Muscle of leg (tissue), 11 donors: Measurements from ENCODE around the gene GRB7. TPM values are rescaled to one million over a fixed set of nuclear protein-coding genes. Genes with fewer than 3 reads are reported as not detected.

Experiments used
- DNase-seq: peaks from one replicate; pipeline ENCODE4 v3.0.0; 2013
- H3K27ac ChIP-seq: one replicate; pipeline ENCODE4 v1.5.1; 2013; ENCODE audit warnings: mild to moderate bottlenecking, low read length, control low read depth
- H3K27me3 ChIP-seq: one replicate; pipeline ENCODE4 v1.6.1; 2013; ENCODE audit warnings: low read length; ENCODE audit not compliant: control insufficient read depth, insufficient read depth
- H3K36me3 ChIP-seq: one replicate; pipeline ENCODE4 v1.6.1; 2013; ENCODE audit warnings: low read length; ENCODE audit not compliant: control insufficient read depth, insufficient read depth
- H3K4me1 ChIP-seq: one replicate; pipeline ENCODE4 v1.6.1; 2013; ENCODE audit warnings: low read length; ENCODE audit not compliant: control insufficient read depth, insufficient read depth
- H3K4me3 ChIP-seq: one replicate; pipeline ENCODE4 v1.5.1; 2013; ENCODE audit warnings: low read length, control low read depth
- H3K9me3 ChIP-seq: replicated peaks from 2 replicates; pipeline ENCODE4 v1.6.1; 2013; ENCODE audit warnings: low read depth, low read length; ENCODE audit not compliant: control insufficient read depth
- WGBS: methylation state at CpG from one replicate; pipeline ENCODE4 v1.1.5; 2013; ENCODE audit warnings: missing lambda C conversion rate; ENCODE audit not compliant: insufficient coverage; 5-methylcytosine and 5-hydroxymethylcytosine counted together
- polyA plus RNA-seq, 8 donors: library from polyadenylated mRNA; unstranded; fragments of 120-200 nt; gene quantifications; one replicate each; pipeline versions ENCODE4 v1.2.1 to v1.2.3, GENCODE V29; 2013; ENCODE audit warnings: inconsistent platforms in 1 of 8, low replicate concordance in 1 of 8; ENCODE audit not compliant: insufficient read length in 8 of 8, insufficient read depth in 1 of 8
- total RNA-seq: library from RNA; stranded (reverse); fragments of 120-200 nt; gene quantifications from one replicate; pipeline ENCODE4 v1.2.4, GENCODE V29; 2013

Gene GRB7
- total and polyA plus RNA-seq, 9 donors, result 0.15 to 3.0 (median 0.56) TPM

DNA sequence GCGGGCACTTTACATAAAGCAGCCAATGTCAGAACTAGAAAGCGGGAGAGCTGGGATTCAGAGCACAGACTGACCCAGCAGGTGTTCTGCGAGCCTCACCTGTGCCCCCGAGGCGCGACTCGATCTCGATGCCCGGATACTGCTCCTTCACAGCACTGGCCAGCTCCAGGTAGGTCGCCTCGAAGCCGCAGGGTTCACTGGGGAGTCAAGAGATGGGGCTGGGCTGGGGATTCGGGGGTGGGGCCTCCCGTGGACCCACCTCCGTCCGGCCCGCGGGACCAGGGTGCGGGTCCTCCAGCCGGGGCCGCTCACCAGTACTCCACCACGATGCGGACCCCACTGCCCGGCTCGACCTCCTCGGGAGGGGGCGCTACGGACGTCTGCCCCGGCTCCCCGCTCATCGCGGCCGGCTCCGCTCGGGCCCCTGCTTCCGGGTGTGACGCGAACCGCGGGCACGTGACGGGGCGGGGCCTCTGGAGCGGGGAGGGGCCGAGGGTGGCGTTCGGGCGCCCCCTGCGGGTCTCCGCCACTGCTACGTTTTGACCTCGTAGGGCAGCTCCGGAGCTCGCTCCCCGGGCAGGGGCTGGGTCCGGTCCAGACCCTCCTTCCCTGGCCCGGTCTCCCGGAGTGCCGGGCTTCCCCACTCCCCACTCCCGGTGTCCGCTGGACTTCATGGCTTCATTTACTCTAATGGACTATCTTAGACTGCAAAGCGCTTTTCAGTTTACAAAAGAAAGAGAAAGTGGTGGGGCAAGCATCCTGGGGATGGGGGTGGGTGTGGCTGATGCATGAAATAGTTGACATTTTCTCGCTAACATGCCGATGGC is 7.4 kb upstream of the GRB7 start, which contains the start of gene MIEN1:
Gene MIEN1, minus strand, starts transcription at position 438 of the 827 bp plus-strand sequence. Its CDS starts 37 bp downstream, at position 401.
- H3K4me1 ChIP-seq, result peaks cover 11% of the 10 kb centered on the region
- peak within 1 kb of the TSS; percentile 59 for H3K27ac ChIP-seq
- DNase-seq, result peak; percentile 90
- H3K9me3 ChIP-seq, result no peaks in the 10 kb centered on the region
- peak within 1 kb of the TSS; percentile 84 for H3K4me3 ChIP-seq
- H3K27me3 ChIP-seq, result peaks cover 3% of the 10 kb centered on the region
- 1% methylated on average over 54 of the region's 65 CpGs for WGBS
- H3K36me3 ChIP-seq, result peaks cover 35% of the 10 kb centered on the region

DNA sequence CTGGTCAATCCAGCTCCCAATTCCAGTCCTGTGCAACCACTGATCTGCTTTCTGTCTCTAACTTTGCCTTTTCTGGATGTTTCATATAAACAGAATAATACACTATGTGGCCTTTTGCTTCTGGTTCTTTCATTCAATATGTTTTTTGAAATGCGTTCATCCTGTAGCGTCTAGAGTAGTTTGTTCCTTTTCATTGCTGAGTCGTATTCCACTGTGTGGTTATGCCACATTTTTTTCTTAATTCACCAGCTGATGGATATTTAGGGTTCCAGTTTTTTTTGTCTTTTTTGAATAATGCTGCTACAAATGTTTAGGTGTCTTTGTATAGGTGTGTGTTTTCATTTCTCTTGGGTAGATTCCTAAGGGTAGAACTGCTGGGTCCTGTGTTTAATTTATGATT is 5.2 kb upstream of the GRB7 start:
- H3K36me3 ChIP-seq, result peaks cover 15% of the 10 kb centered on the region
- H3K4me3 ChIP-seq, result no peak overlapping the region
- no peak for DNase-seq
- H3K4me1 ChIP-seq, result peaks cover 13% of the 10 kb centered on the region
- H3K27me3 ChIP-seq, result peaks cover 26% of the 10 kb centered on the region
- H3K9me3 ChIP-seq, result no peaks in the 10 kb centered on the region
- WGBS, result 80% methylated on average over 1 of the region's 3 CpGs
- H3K27ac ChIP-seq, result no peak overlapping the region

DNA sequence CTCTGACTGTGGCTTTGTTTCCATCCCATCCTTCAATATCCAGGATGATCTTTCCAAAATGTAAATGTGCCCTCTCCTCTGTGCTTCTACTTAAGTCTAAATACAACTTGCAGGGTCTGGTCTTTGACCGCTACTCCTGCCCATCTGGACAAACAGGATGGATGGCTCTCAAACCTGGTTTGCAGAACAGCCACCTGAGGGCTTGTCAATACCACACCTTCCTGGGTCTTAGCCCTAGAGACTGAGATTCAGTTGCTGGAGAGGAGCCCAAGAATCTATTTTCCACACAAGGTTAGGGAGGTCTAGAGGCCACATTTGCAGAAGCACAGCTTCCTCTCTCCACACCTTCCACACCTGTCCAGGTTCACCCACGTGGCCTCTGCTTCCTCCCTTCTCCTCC is 1.9 kb upstream of the GRB7 start:
- DNase-seq, result no peak
- 69% methylated on average over 2 of the region's 2 CpGs for WGBS
- H3K27ac ChIP-seq, result no peak overlapping the region
- no peak overlapping the region for H3K4me3 ChIP-seq
- H3K27me3 ChIP-seq, result peaks cover 58% of the 10 kb centered on the region
- H3K9me3 ChIP-seq, result no peaks in the 10 kb centered on the region
- no peaks in the 10 kb centered on the region for H3K36me3 ChIP-seq
- peaks cover 30% of the 10 kb centered on the region for H3K4me1 ChIP-seq

DNA sequence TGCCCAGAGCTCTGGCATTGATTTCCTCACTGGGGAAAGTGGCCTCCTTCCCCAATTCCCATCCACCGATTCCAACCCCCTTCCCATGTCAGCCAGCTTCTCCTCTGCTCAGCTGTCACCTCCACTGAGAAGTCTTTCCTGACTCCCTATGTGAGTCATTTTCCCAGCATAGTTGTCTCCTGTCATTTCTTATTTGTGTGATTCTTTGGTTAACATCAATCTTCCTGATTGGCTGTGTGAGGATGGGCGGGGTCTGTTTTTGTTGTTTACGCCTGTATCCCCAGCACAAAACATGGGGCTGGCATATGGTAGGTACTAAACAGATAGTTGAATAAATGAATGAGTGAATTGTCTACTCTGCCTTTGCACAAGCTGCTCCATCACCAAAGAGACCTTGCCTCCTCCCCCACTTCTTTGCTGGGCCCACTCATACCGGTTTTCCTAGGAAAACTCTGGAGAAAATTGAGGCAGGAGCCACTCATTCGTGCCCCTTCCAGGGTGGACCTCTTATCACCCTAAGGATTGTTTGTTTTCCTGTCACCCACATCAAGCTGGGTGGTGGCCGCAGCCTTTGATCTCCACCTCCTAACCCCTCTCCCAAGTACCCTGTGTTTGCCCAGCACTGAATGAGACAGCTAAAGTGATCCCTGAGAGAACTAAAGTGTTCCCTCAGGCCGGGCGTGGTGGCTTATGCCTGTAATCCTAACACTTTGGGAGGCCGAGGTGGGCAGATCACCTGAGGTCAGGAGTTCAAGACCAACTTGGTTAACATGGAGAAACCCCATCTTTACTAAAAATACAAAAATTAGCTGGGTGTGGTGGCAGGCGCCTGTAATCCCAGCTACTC is 1.2 kb upstream of the GRB7 start:
- H3K27me3 ChIP-seq, result peaks cover 65% of the 10 kb centered on the region
- DNase-seq, result no peak

DNA sequence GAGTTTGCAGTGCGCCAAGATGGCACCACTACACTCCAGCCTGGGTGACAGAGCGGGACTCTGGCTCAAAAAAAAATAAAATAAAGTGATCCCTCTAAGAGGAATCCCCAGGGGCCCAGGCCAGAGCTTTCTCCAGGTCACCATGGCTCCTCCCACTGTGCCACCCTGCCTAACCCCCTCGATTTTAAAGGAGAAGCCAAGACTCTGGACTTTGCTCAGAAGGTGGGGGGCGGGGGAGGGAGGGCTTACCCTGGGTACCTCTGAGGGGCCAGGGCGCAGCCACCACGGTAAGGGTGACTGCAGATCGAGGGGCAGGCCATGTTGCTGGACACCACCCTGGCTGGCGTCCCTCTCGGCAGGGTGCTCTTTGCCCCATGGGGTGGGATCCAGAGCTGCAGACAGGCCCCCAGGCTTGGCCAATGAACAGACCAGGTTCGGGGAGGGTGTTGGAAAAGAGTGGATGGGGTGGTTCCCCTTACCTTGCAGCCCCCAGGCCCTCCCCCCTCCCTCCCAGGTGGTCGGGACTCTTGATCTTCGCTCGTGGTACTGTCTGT is 455 bp upstream of the GRB7 start:
- no peak overlapping the region for H3K4me3 ChIP-seq
- no peaks in the 10 kb centered on the region for H3K9me3 ChIP-seq
- H3K36me3 ChIP-seq, result no peaks in the 10 kb centered on the region
- WGBS, result 33% methylated on average over 10 of the region's 13 CpGs
- H3K27ac ChIP-seq, result no peak overlapping the region
- no peak for DNase-seq
- H3K27me3 ChIP-seq, result peaks cover 72% of the 10 kb centered on the region
- H3K4me1 ChIP-seq, result peaks cover 30% of the 10 kb centered on the region

More for the DNA sequence above, 1.2 kb upstream of the GRB7 start:
- 40% methylated on average over 3 of the region's 10 CpGs for WGBS
- H3K36me3 ChIP-seq, result no peaks in the 10 kb centered on the region
- no peaks in the 10 kb centered on the region for H3K9me3 ChIP-seq
- no peak overlapping the region for H3K4me3 ChIP-seq
- H3K27ac ChIP-seq, result no peak overlapping the region
- H3K4me1 ChIP-seq, result peaks cover 30% of the 10 kb centered on the region

DNA sequence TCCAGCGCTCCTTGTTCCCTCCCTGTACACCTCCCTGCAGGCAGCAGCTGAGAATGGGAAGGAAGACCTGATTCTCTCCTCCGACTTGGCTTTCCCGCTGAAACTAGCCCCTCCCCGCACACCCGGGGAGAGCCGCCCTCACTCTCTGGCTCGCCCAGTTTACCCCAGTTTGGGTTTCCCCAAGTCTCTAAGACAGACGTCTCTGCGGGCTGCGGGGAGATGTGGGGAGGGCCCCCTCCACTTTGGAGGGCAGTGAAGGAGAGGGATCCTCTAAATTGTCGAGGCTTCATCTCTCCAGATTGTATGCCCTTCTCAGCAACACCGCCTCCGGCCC is 797 bp downstream of the GRB7 start:
- Histone ChIP-seq H3K36me3 (no peaks in the 10 kb centered on the region), H3K4me3 (no peak overlapping the region)
- WGBS, result 2% methylated on average over 6 of the region's 13 CpGs

DNA sequence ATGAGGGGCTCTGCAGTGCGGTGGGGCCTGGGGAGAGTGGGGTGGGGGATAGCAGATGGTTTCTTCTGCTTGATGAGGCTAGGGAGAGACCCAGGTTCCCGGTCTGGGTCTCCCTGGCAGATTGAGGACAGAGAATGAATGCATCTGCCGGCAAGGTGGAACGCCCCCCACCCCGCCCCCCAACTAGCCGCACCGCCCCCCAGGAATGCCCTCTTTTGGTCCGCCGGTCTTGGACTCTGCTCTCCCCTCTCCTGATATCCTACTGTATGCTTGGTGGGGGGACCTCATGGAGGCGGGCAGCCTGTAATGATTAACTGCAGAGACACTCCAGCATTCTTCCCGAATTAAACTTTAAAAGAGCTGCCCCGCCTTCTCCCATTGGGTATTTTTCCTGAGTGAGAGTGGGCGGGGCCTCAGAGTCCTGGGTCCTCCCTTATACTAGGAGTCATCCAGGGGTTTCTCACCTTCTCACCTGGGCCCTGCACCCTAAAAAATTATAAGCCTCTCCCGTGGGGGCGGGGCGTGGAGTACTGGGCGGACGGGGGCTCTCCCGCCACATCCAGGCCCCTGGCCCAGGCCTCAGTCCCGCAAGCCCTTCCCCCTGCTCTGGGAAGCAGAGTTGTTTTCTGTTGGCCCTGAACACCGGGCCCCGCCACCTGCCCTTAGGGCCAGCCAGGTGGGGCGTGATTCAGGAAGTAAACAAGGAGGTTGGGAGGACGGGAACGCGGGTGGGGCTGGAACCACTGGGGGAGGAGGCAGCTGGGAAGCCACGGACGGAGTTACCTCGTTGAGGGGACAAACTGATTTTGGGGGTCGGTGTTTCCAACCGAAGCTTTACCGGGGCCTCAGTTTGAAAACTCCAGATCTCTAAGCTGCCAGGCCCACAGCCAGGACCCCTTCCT is 1.5 kb downstream of the GRB7 start:
- peak; percentile 53 for DNase-seq
- H3K4me1 ChIP-seq, result peaks cover 30% of the 10 kb centered on the region
- peak overlapping the region; percentile 8 for H3K4me3 ChIP-seq
- H3K36me3 ChIP-seq, result no peaks in the 10 kb centered on the region
- H3K27ac ChIP-seq, result no peak overlapping the region
- 4% methylated on average over 11 of the region's 32 CpGs for WGBS
- H3K27me3 ChIP-seq, result peaks cover 89% of the 10 kb centered on the region
- no peaks in the 10 kb centered on the region for H3K9me3 ChIP-seq

More for the DNA sequence above, 797 bp downstream of the GRB7 start:
- H3K9me3 ChIP-seq, result no peaks in the 10 kb centered on the region
- no peak overlapping the region for H3K27ac ChIP-seq
- peaks cover 30% of the 10 kb centered on the region for H3K4me1 ChIP-seq
- H3K27me3 ChIP-seq, result peaks cover 85% of the 10 kb centered on the region
- no peak for DNase-seq

DNA sequence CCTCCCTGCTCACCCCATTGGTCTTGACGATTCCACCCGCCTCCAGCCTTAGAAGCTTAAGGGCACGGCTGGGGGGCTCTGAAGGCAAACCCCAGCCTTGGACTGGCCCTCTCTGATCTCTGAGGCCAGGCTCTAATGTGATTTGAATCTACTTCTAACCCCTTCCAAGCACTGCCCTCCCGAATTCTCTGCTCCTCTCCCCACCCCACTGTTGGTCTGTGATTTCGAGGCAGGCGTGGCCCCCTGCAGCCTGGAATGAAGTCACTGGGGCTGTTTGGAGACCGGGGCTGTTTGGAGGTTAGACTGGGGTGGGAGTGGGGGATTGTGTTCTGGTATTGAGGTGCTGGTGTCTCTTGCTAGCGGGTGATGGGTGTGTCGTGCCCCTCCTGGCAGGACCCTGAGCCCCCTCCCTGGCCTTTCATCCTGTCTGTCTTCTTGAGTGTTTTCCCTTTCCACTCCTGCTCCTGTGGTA is 2.2 kb downstream of the GRB7 start:
- Histone ChIP-seq H3K36me3 (no peaks in the 10 kb centered on the region), H3K4me3 (no peak overlapping the region), H3K4me1 (peaks cover 30% of the 10 kb centered on the region), H3K9me3 (no peaks in the 10 kb centered on the region), H3K27ac (no peak overlapping the region), H3K27me3 (peaks cover 91% of the 10 kb centered on the region)
- 20% methylated on average over 5 of the region's 9 CpGs for whole genome bisulfite sequencing
- no peak for DNase-seq

DNA sequence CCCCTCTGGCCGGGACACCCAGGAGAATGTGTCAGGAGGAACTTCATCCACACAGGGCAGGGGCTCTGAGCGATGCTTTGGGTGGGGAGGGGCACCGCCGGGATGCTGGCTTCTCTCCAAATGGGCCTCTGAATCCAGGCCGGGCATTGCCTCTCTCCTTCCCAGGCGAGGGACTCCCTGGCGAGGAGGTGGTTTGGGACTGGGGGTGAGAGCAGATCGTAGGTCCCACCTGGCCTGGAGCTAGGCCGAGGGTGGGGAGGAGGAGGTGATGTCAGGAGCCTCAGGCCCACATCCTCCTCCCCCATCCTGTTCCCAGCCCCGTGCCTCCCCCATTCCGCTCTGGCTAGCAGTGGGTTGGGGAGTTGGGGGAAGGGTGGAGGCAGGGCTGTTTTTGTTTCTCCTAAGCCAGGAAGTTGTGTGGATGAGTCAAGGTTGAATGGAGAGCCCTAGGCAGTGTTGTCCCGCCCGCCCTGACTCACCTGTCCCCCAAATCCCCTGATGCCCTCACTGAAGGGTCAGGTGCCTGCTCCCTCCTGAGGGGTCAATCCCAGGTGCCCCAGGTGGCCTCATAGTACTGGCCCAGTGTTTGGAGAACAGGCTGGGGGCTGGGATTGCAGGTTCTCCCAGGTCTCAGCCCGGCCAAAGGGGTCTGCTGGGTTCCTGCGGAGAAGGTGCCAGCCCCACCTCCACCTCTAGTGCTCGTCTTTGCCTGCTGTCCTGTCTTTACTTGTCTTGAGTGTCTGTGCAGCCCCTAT is 2.8 kb downstream of the GRB7 start:
- Histone ChIP-seq H3K27me3 (peaks cover 85% of the 10 kb centered on the region), H3K4me3 (no peak overlapping the region), H3K27ac (no peak overlapping the region), H3K4me1 (peaks cover 30% of the 10 kb centered on the region), H3K36me3 (no peaks in the 10 kb centered on the region), H3K9me3 (no peaks in the 10 kb centered on the region)
- WGBS, result no CpG with 5 or more reads among the region's 16 CpGs
- no peak for DNase-seq
